ENCODE data around the gene SUN1.
"Not testable (repeated sequence)": the region's sequence is repeated elsewhere in the genome, so short reads cannot be mapped to it uniquely, and the experiment has no call there.

DNA sequence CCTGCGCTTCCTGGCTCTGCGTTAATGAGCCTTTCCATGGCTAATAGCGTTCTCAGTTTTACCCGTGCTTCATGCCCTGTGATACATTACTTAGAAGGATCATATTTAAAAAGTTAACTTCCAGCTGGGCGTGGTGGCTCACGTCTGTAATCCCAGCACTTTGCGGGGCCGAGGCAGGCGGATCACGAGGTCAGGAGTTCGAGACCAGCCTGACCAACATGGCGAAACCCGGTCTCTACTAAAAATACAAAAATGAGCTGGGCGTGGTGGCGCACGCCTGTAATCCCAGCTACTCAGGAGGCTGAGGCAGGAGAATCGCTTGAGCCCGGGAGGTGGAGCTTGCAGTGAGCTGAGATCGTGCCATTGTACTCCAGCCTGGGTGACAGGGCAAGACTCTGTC, 40.4 kb downstream of the SUN1 start:
- TF ChIP-seq, protein P1, sequence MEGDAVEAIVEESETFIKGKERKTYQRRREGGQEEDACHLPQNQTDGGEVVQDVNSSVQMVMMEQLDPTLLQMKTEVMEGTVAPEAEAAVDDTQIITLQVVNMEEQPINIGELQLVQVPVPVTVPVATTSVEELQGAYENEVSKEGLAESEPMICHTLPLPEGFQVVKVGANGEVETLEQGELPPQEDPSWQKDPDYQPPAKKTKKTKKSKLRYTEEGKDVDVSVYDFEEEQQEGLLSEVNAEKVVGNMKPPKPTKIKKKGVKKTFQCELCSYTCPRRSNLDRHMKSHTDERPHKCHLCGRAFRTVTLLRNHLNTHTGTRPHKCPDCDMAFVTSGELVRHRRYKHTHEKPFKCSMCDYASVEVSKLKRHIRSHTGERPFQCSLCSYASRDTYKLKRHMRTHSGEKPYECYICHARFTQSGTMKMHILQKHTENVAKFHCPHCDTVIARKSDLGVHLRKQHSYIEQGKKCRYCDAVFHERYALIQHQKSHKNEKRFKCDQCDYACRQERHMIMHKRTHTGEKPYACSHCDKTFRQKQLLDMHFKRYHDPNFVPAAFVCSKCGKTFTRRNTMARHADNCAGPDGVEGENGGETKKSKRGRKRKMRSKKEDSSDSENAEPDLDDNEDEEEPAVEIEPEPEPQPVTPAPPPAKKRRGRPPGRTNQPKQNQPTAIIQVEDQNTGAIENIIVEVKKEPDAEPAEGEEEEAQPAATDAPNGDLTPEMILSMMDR (IDR thresholded peaks at IDR 0.05; ENCODE audit: low read length): not testable (repeated sequence)
- TF ChIP-seq EZH2 (optimal IDR thresholded peaks at IDR 0.05; ENCODE audit: low read depth, low read length): not testable (repeated sequence)
